Effector memory CD8-positive, alpha-beta T cell (primary cell): Measurements from ENCODE around the gene RAB1A.

Source experiments
- ATAC-seq: fragments of 150-1000 bp; cut with Tn5 transposase; replicated peaks from 2 replicates; pipeline ENCODE4 v1.10.0; 2021; ENCODE audit warnings: mild to moderate bottlenecking, moderate library complexity
- DNase-seq, 3 experiments: peaks; one replicate each; pipeline ENCODE4 v3.0.0; 2021
- H3K27ac Mint-ChIP-seq, 2 donors: one replicate each; pipeline ENCODE4 v1.8.0; 2022; ENCODE audit warnings: mild to moderate bottlenecking in 2 of 2, mixed read lengths in 2 of 2, moderate library complexity in 2 of 2
- H3K27me3 Mint-ChIP-seq, 2 donors: one replicate each; pipeline ENCODE4 v1.8.0; 2022; ENCODE audit warnings: mixed read lengths in 2 of 2
- H3K36me3 Mint-ChIP-seq: one replicate; pipeline ENCODE4 v1.8.0; 2022; ENCODE audit warnings: mild to moderate bottlenecking, moderate library complexity, mixed read lengths; ENCODE audit not compliant: insufficient read depth
- H3K4me1 Mint-ChIP-seq, 2 donors: one replicate each; pipeline ENCODE4 v1.8.0; 2022; ENCODE audit warnings: low read depth in 2 of 2, mixed read lengths in 2 of 2
- H3K4me3 Mint-ChIP-seq, 2 donors: one replicate each; pipeline ENCODE4 v1.8.0; 2022; ENCODE audit warnings: mild to moderate bottlenecking in 2 of 2, mixed read lengths in 2 of 2, moderate library complexity in 2 of 2
- H3K9me3 Mint-ChIP-seq, 2 donors: one replicate each; pipeline ENCODE4 v1.8.0; 2022; ENCODE audit warnings: mixed read lengths in 2 of 2

Gene RAB1A

GRCh38 chr2:65057391-65058052, 72.4 kb downstream of the RAB1A start:
- peaks cover 16% of the 10 kb centered on the region for H3K36me3 Mint-ChIP-seq
- ATAC-seq (peak; percentile 45), DNase-seq (peak; percentile 41 to 47 (median 45))
- peak overlapping the region; percentile 65 to 86 for H3K27ac Mint-ChIP-seq
- H3K27me3 Mint-ChIP-seq, result no peaks in the 10 kb centered on the region
- peak overlapping the region; percentile 97 for H3K4me3 Mint-ChIP-seq
- no peaks in the 10 kb centered on the region for H3K9me3 Mint-ChIP-seq
- peaks cover 35 to 37% of the 10 kb centered on the region in 2 donors for H3K4me1 Mint-ChIP-seq

GRCh38 chr2:65057054-65057375, 72.9 kb downstream of the RAB1A start:
- ATAC-seq, result no peak
- peak in 1 of 3 experiments; percentile 23 for DNase-seq
- H3K27ac Mint-ChIP-seq, result peak overlapping the region; percentile 65 to 86
- H3K9me3 Mint-ChIP-seq, result no peaks in the 10 kb centered on the region
- peaks cover 16% of the 10 kb centered on the region for H3K36me3 Mint-ChIP-seq
- H3K4me3 Mint-ChIP-seq, result peak overlapping the region; percentile 97
- peaks cover 35 to 37% of the 10 kb centered on the region in 2 donors for H3K4me1 Mint-ChIP-seq
- no peaks in the 10 kb centered on the region for H3K27me3 Mint-ChIP-seq

- ATAC-seq (peak; percentile 88), DNase-seq (peak; percentile 95 to 96 (median 96))
- Mint-ChIP-seq H3K27ac (peak within 1 kb of the TSS; percentile 93 to 94), H3K9me3 (no peaks in the 10 kb centered on the region), H3K36me3 (peaks cover 16% of the 10 kb centered on the region), H3K4me1 (peaks cover 34 to 35% of the 10 kb centered on the region in 2 donors), H3K27me3 (no peaks in the 10 kb centered on the region), H3K4me3 (peak within 1 kb of the TSS; percentile 97)
These were observed 73.5 kb downstream of the RAB1A start, which contains the start of gene CEP68 for GRCh38 chr2:65056215-65057053. CEP68 (plus strand) TSS chr2:65056416; CDS start chr2:65069445, 13,029 bp downstream.

GRCh38 chr2:65055422-65056214, 74.3 kb downstream of the RAB1A start:
- H3K4me3 Mint-ChIP-seq, result peak overlapping the region; percentile 97
- H3K4me1 Mint-ChIP-seq, result peaks cover 32 to 35% of the 10 kb centered on the region in 2 donors
- DNase-seq (peak in 2 of 3 experiments; percentile 53 to 55), ATAC-seq (peak; percentile 44)
- no peaks in the 10 kb centered on the region for H3K9me3 Mint-ChIP-seq
- peaks cover 16% of the 10 kb centered on the region for H3K36me3 Mint-ChIP-seq
- H3K27ac Mint-ChIP-seq, result peak overlapping the region; percentile 93 to 94
- no peaks in the 10 kb centered on the region for H3K27me3 Mint-ChIP-seq

GRCh38 chr2:65054749-65055421, 75.0 kb downstream of the RAB1A start:
- peaks cover 16% of the 10 kb centered on the region for H3K36me3 Mint-ChIP-seq
- H3K4me1 Mint-ChIP-seq, result peaks cover 32 to 35% of the 10 kb centered on the region in 2 donors
- H3K27ac Mint-ChIP-seq, result peak overlapping the region; percentile 93 to 94
- no peaks in the 10 kb centered on the region for H3K27me3 Mint-ChIP-seq
- no peak for ATAC-seq
- H3K4me3 Mint-ChIP-seq, result peak overlapping the region; percentile 97
- H3K9me3 Mint-ChIP-seq, result no peaks in the 10 kb centered on the region
- no peak for DNase-seq

GRCh38 chr2:65053199-65053598, 76.7 kb downstream of the RAB1A start:
- ATAC-seq (peak; percentile 18), DNase-seq (peak; percentile 23 to 39 (median 25))
- peak overlapping the region; percentile 42 to 61 for H3K4me3 Mint-ChIP-seq
- H3K9me3 Mint-ChIP-seq, result no peaks in the 10 kb centered on the region
- H3K27me3 Mint-ChIP-seq, result no peaks in the 10 kb centered on the region
- peaks cover 27 to 29% of the 10 kb centered on the region in 2 donors for H3K4me1 Mint-ChIP-seq
- no peak overlapping the region for H3K27ac Mint-ChIP-seq
- H3K36me3 Mint-ChIP-seq, result peaks cover 16% of the 10 kb centered on the region

GRCh38 chr2:65050931-65051330, 79.0 kb downstream of the RAB1A start:
- H3K4me3 Mint-ChIP-seq, result no peak overlapping the region
- DNase-seq (no peak), ATAC-seq (no peak)

GRCh38 chr2:65049010-65049639, 80.8 kb downstream of the RAB1A start:
- Mint-ChIP-seq H3K9me3 (peaks cover 3 to 6% of the 10 kb centered on the region in 2 donors), H3K27ac (no peak overlapping the region), H3K4me1 (peaks cover 7 to 8% of the 10 kb centered on the region in 2 donors), H3K27me3 (no peaks in the 10 kb centered on the region), H3K4me3 (no peak overlapping the region), H3K36me3 (no peaks in the 10 kb centered on the region)
- no peak for ATAC-seq
- no peak for DNase-seq

More at GRCh38 chr2:65050931-65051330, 79.0 kb downstream of the RAB1A start:
- Mint-ChIP-seq H3K4me1 (peaks cover 13 to 15% of the 10 kb centered on the region in 2 donors), H3K27me3 (no peaks in the 10 kb centered on the region), H3K27ac (no peak overlapping the region), H3K9me3 (no peaks in the 10 kb centered on the region), H3K36me3 (peaks cover 6% of the 10 kb centered on the region)

GRCh38 chr2:65046633-65047407, 83.1 kb downstream of the RAB1A start:
- DNase-seq, result no peak
- no peak for ATAC-seq
- H3K4me3 Mint-ChIP-seq, result no peak overlapping the region
- peaks cover 5 to 8% of the 10 kb centered on the region in 2 donors for H3K9me3 Mint-ChIP-seq
- no peaks in the 10 kb centered on the region for H3K36me3 Mint-ChIP-seq
- H3K27ac Mint-ChIP-seq, result peak overlapping the region in 1 of 2 donors; percentile 68
- no peaks in the 10 kb centered on the region for H3K4me1 Mint-ChIP-seq
- no peaks in the 10 kb centered on the region for H3K27me3 Mint-ChIP-seq

GRCh38 chr2:65045651-65046050, 84.3 kb downstream of the RAB1A start:
- Mint-ChIP-seq H3K9me3 (peaks cover 5 to 8% of the 10 kb centered on the region in 2 donors), H3K4me3 (no peak overlapping the region), H3K36me3 (peaks cover 2% of the 10 kb centered on the region), H3K4me1 (peaks cover 0 to under 1% of the 10 kb centered on the region in 2 donors), H3K27me3 (no peaks in the 10 kb centered on the region), H3K27ac (no peak overlapping the region)
- no peak for ATAC-seq
- no peak for DNase-seq

- H3K9me3 Mint-ChIP-seq, result peaks cover 5 to 8% of the 10 kb centered on the region in 2 donors
- ATAC-seq, result no peak
- H3K4me3 Mint-ChIP-seq, result no peak overlapping the region
- H3K36me3 Mint-ChIP-seq, result peaks cover 4% of the 10 kb centered on the region
- DNase-seq, result no peak
- H3K27me3 Mint-ChIP-seq, result no peaks in the 10 kb centered on the region
- no peak overlapping the region for H3K27ac Mint-ChIP-seq
- peaks cover 3 to 6% of the 10 kb centered on the region in 2 donors for H3K4me1 Mint-ChIP-seq
These were observed 85.7 kb downstream of the RAB1A start for GRCh38 chr2:65044097-65044735.
